HG03378 (cell line): ENCODE results near the gene IMMP2L.
"Not testable (repeated sequence)": the region's sequence is repeated elsewhere in the genome, so short reads cannot be mapped to it uniquely, and the experiment has no call there.

ENCODE experiments used
- ATAC-seq: cut with Tn5 transposase; IDR thresholded peaks from one replicate; pipeline ENCODE4 v1.9.1; 2021; ENCODE audit warnings: mild to moderate bottlenecking, moderate library complexity; ENCODE audit not compliant: unreplicated experiment

The IMMP2L gene

GRCh38 chr7:111561904-111562732, at the start of gene IMMP2L:
Gene IMMP2L, minus strand, starts transcription at chr7:111562492.
- peak; percentile 68 for ATAC-seq

- not testable (repeated sequence) for ATAC-seq
These were observed 47.4 kb upstream of the IMMP2L start for GRCh38 chr7:111609483-111610254.

GRCh38 chr7:111607621-111608020, 45.3 kb upstream of the IMMP2L start:
- ATAC-seq = no peak

DNA sequence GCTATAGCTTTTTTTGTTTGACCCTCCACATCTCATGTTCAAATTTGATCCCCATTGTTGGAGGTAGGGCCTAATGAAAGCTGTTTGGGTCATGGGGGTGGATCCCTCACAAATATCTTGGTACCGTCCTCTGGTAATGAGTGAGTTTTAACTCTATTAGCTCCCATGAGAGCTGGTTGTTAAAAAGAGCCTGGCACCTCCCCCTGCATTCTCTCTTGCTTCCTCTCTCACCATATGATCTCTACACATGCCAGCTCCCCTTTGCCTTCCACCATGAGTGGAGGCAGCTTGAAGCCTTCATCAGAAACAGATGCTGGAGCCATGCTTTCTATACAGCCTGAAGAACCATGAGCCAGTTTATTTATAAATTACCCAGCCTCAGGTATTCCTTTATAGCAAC, 43.0 kb upstream of the IMMP2L start:
- no peak for ATAC-seq

- ATAC-seq = no peak
These were observed 37.8 kb upstream of the IMMP2L start for GRCh38 chr7:111600091-111600490.

GRCh38 chr7:111595780-111596179, 33.5 kb upstream of the IMMP2L start:
- ATAC-seq = no peak

DNA sequence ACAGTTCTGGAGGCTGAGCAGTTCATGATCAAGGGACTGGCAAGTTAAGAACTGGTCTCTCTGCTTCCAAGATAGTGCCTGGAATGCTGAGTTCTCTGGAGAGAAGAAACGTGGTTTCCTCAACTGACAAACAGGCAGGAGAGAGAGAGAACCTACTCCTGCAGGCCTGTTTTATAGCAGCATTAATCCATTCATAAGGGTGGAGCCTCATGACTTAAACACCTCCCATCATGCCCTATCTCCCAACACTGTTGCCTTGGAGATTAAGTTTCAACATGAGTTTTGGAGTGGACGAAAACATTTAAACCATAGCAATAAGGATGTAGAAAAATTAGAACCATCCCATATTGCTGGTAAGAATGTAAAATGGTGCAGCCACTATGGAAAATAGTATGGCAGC, 32.3 kb upstream of the IMMP2L start:
- ATAC-seq = no peak

GRCh38 chr7:111593343-111593742, 31.1 kb upstream of the IMMP2L start:
- ATAC-seq = no peak

DNA sequence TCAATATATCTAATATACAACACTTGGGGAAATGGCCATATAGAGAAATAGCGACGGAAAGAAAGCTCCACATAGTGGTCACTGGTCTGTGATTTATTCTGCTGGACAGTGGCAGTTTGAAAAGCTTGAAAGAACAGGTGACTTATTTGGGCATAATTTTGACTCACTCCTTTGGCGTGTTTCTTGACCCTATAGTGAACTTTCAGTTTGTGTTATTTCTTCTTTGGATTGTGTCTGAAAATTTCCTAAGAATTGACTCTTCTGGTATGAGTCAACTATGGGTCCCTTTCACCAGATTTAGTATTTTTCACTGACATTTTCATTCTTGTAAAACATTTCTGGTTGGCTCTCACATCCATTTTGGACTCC, 25.8 kb upstream of the IMMP2L start:
- ATAC-seq = peak; percentile 51

GRCh38 chr7:111587410-111588064, 25.2 kb upstream of the IMMP2L start:
- ATAC-seq = no peak

GRCh38 chr7:111586711-111587409, 24.6 kb upstream of the IMMP2L start:
- no peak for ATAC-seq

GRCh38 chr7:111581784-111582488, 19.6 kb upstream of the IMMP2L start:
- ATAC-seq = not testable (repeated sequence)

DNA sequence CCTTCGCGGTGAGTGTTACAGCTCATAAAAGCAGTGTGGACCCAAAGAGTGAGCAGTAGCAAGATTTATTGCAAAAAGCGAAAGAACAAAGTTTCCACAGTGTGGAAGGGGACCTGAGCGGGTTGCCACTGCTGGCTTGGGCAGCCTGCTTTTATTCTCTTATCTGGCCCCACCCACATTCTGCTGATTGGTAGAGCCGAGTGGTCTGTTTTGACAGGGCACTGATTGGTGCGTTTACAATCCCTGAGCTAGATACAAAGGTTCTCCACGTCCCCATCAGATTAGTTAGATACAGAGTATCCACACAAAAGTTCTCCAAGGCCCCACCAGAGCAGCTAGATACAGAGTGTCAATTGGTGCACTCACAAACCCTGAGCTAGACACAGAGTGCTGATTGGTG, 18.9 kb upstream of the IMMP2L start:
- not testable (repeated sequence) for ATAC-seq

DNA sequence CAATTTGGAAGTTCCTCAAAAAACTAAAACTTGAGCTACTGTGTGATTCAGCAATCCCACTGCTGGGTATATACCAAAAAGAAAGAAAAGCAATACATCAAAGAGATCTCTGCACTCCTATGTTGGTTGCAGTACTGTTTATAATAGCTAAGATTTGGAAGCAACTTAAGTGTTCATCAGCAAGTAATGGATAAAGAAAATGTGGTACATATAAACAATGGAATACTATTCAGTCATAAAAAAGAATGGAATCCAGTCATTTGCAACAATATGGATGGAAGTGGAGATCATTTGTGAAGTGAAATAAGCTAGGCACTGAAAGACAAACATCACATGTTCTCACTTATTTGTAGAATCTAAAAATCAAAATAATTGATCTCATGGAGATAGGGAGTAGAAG, 16.5 kb upstream of the IMMP2L start:
- no peak for ATAC-seq

DNA sequence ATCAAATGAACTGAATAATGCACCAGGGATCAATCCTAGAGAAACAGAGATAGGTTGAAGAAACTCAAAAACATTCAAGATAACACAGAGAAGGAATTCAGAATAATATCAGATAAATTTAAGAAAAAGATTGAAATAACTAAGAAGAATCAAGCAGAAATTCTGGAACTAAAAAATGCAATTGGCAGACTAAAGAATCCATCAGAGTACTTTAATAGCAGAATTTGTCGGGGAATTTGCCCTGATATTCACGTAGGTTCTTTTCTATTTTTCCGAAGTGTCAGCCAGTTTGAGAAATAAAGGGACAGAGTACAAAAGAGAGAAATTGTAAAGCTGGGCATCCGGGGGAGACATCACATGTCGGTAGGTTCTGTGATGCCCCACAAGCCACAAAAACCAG, 9.4 kb upstream of the IMMP2L start:
- ATAC-seq = no peak

- peak; percentile 91 for ATAC-seq
These were observed 6.7 kb upstream of the IMMP2L start for GRCh38 chr7:111568870-111569462.

DNA sequence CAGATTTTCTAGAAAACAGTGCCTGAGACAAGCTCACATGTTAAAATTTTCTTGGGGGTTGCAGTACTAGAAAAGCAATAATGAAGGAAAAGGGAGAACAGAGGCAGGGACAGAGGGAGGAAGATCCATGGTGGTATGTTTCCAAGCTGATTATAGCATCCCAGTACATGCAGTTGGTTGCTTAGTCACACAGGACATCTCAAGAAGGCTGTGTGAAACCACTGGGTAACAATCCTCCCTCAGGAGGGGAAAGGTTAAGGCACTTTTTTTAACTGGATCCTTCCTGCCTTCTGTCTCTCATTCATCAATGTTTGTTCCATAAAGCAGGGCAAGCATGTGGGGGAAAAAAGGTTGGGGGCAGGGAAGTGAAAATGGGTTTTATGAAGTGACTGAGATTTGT, 6.1 kb upstream of the IMMP2L start:
- peak; percentile 28 for ATAC-seq

DNA sequence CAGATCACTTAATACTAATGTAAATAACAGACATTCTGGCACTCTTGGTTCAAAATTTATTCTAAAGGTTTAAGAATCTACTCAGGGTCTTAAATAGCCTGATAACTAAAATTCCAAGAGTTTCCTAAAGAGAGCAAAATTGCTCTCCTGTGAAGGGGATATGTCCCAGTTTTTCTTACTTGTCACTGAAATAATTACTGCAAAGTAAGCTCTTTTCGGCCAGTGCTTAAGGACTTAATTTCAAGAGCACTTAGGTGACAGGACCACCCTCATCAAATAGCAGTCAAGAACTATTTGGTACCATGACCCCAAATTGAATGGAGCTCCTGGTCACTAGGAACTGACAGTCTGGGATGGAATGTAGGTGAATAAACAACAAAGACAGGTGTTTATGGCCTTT, 1.8 kb upstream of the IMMP2L start:
- ATAC-seq = no peak

- no peak for ATAC-seq
These were observed 713 bp downstream of the IMMP2L start for GRCh38 chr7:111561654-111561903.
